A549 (cell line): ENCODE data around the gene RTRAF.

Experiments
- BCL3 ChIP-seq: fragments of >200 bp; sonication (Bioruptor Twin); formaldehyde crosslinking; IDR thresholded peaks from 3 replicates; pipeline ENCODE4 v1.6.1; 2016
- CTCF ChIP-seq: fragments of >200 bp; sonication (Bioruptor Twin); formaldehyde crosslinking; IDR thresholded peaks from 3 replicates; pipeline ENCODE4 v1.5.1; 2016
- EP300 ChIP-seq, 2 experiments: fragments of >200 bp; sonication (Bioruptor Twin); formaldehyde crosslinking; IDR thresholded peaks; 2 replicates in 1 of 2; 3 replicates in 1 of 2; pipeline ENCODE4 v1.6.1; 2016 to 2017
- HDAC2 ChIP-seq: fragments of 200-600 bp; sonication (generic); IDR thresholded peaks from 2 replicates; pipeline ENCODE4 v1.6.1; 2016
- MAFK ChIP-seq: fragments of 450-650 bp; IDR thresholded peaks from 2 replicates; pipeline ENCODE4 v1.6.1; 2014; ENCODE audit not compliant: partially characterized antibody
- TP53 ChIP-seq: fragments of 250-450 bp; sonication (Bioruptor Pico); IDR thresholded peaks from 2 replicates; pipeline ENCODE4 v1.5.0; 2021; ENCODE audit warnings: mild to moderate bottlenecking, moderate library complexity
- TF ChIP-seq, protein P1 (sequence below): IDR thresholded peaks from 2 replicates; pipeline ENCODE4 v1.6.1; 2012

- TF ChIP-seq CTCF (no peak), BCL3 (no peak), EP300 (IDR thresholded peaks at IDR 0.05) (no peak), HDAC2 (no peak), TP53 (CRISPR knock-in tag) (no peak), MAFK (no peak)
- TF ChIP-seq, protein P1, sequence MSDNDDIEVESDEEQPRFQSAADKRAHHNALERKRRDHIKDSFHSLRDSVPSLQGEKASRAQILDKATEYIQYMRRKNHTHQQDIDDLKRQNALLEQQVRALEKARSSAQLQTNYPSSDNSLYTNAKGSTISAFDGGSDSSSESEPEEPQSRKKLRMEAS = no peak
Measured at GRCh38 chr14:51972566-51972965, 16.8 kb upstream of the RTRAF start.
